ENCODE results near the gene CAMK2A. TPM values are rescaled to one million over a fixed set of nuclear protein-coding genes. Genes with fewer than 3 reads are reported as not detected.

The CAMK2A gene
- total and polyA plus RNA-seq, 2 experiments from 2014 or later = 0.18 TPM; not detected in 1

- no peak for TF ChIP-seq ZNF462 (CRISPR knock-in tag; IDR thresholded peaks at IDR 0.05)
- no peak for TF ChIP-seq ZNF114 (CRISPR knock-in tag; IDR thresholded peaks at IDR 0.05)
- no peak for TF ChIP-seq EZH2phosphoT487 (IDR thresholded peaks at IDR 0.05; ENCODE audit: unreplicated experiment)
- TF ChIP-seq REST (IDR thresholded peaks at IDR 0.05; ENCODE audit: unreplicated experiment) = no peak
Measured at GRCh38 chr5:150172556-150172955, 117.0 kb downstream of the CAMK2A start (continued).

GRCh38 chr5:150172145-150172544 is 117.4 kb downstream of the CAMK2A start:
- no peak overlapping the region for H3K4me2 ChIP-seq
- peaks cover 5% of the 10 kb centered on the region; the same call in 1 of the 2 replicates for H3F3A ChIP-seq (replicated peaks; ENCODE audit: low read depth)
- Mint-ChIP-seq H3K9me3 (peaks cover 4% of the 10 kb centered on the region; the same call in 1 of the 3 replicates), H3K27ac (no peak overlapping the region), H3K36me3 (ENCODE audit: low read depth) (no peaks in the 10 kb centered on the region), H3K4me1 (peaks cover 11% of the 10 kb centered on the region), H3K4me3 (no peak overlapping the region), H3K27me3 (ENCODE audit: insufficient read depth, low read depth, poor library complexity) (peaks cover 58% of the 10 kb centered on the region)
- H3K27ac ChIP-seq (ENCODE audit: low read depth) = no peak overlapping the region
- H3K4me1 ChIP-seq (ENCODE audit: insufficient read depth) = no peaks in the 10 kb centered on the region
- no peak overlapping the region for H2AFZ ChIP-seq
- no peaks in the 10 kb centered on the region for H3K79me2 ChIP-seq (replicated peaks; ENCODE audit: insufficient read depth)
- no peak for DNase-seq (ENCODE audit: low spot score)
- no peaks in the 10 kb centered on the region for H3K36me3 ChIP-seq (ENCODE audit: insufficient read depth)
- ATAC-seq = no peak
- H3K9me2 ChIP-seq (ENCODE audit: insufficient read depth) = no peaks in the 10 kb centered on the region
- H3K27me3 ChIP-seq (ENCODE audit: insufficient read depth) = peaks cover 41% of the 10 kb centered on the region
- no peak overlapping the region for H3K4me3 ChIP-seq
- H4K20me1 ChIP-seq (replicated peaks; ENCODE audit: insufficient read depth) = no peaks in the 10 kb centered on the region
- TF ChIP-seq ZNF462 (CRISPR knock-in tag; IDR thresholded peaks at IDR 0.05) (no peak), ZNF114 (CRISPR knock-in tag; IDR thresholded peaks at IDR 0.05) (no peak), NANOG (IDR thresholded peaks at IDR 0.05; ENCODE audit: borderline replicate concordance) (no peak)
